HG02973 (cell line): ENCODE data around the gene ZNG1C.
"Not testable (repeated sequence)": the region's sequence is repeated elsewhere in the genome, so short reads cannot be mapped to it uniquely, and the experiment has no call there.

ENCODE experiments used
- ATAC-seq: cut with Tn5 transposase; IDR thresholded peaks from one replicate; pipeline ENCODE4 v1.9.1; 2021; ENCODE audit warnings: moderate library complexity; ENCODE audit not compliant: unreplicated experiment

The ZNG1C gene

DNA sequence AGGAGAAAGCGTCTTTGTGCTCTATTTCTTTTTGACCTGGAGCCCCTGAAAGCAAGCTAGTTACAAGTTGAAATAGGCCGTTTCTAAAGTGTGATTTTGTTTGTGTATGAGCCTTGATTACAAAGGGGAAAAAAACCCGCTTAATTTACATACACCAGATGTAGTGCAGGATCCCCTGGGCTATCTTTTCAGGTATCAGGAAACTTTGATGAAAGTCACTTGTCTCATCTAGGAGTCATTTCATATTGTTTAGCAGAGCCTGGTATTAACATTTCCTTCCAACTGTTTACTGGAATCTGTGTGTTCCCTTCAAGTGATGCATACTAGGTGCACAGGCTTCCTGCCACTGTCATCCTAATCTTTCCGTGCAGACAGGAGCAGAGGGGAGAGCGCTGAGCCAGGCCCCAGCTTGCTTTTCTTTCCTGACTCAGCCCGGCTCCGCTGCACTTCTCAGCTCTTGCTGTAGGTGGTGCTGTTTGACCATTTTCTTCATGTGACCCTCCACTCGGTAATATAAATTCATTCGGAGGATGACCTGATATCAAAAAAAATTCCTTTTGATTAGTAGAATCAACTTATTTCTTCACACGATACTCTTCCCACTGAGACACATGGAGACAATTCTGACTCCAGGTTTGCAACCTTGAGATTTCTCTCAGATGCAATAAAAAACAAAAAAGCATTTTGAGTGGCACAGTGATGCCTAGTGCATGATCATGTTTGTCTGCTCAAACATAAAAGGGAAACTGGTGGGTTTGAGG lies 100.7 kb downstream of the ZNG1C start:
- ATAC-seq = peak; percentile 76

DNA sequence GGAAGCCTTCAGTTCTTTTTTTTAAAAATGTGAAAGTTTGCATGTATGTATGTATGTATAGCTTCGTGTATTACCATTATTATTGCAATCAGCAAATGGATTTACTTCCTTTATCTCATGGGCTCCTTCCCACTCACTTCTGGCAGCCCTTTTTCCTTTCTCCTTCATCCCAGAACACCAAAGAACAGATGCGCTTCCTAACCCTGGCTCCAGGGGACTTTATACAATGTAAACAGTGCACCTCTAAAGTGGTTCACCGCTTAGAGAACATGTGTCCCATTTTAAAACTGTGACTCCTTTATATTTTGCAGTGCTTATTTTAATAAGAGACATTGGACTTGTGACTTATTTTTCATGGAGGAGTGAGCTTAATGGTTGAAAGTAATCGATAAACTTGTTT lies 101.5 kb downstream of the ZNG1C start:
- not testable (repeated sequence) for ATAC-seq

DNA sequence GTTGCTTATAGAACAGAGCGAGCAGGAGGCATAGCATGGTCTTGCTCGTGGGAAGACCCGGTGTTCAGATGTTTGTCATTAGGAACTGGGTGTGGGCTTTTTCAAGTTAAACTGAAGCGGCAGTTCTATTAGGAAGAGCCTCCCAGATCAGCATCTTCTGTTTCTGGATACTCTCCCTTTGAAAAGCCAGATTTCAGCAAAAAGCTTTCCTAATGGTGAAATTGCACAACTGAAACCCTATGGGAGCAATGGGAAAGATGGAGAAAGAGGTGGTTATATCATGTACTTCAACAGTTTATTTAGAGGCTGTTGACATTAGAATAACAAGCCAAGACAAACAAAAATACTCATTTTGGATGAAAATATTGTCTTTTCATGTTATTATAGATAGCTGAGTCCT lies 102.2 kb downstream of the ZNG1C start:
- ATAC-seq = not testable (repeated sequence)
